Caco-2 (cell line): ENCODE data around the gene TMEM242. TPM values are rescaled to one million over a fixed set of nuclear protein-coding genes. Genes with fewer than 3 reads are reported as not detected.

Experiments
- BruUV-seq: library from RNA; stranded (reverse); fragments of 400-500 nt; replicated peaks from 2 replicates; lab custom pipeline; 2021; lab: Mats Ljungman, UMichigan
- CTCF ChIA-PET: fragments of 300-600 bp; sonication (Branson Sonifier 250); formaldehyde crosslinking; loops from one replicate; lab custom pipeline; 2022; ENCODE audit warnings: antibody characterized with exemption; lab: Charles Lee
- POLR2A ChIA-PET: fragments of 300-600 bp; sonication (Branson Sonifier 250); formaldehyde crosslinking; loops from one replicate; lab custom pipeline; 2022; ENCODE audit warnings: antibody characterized with exemption; lab: Charles Lee
- DNase-seq, 2 experiments: peaks; one replicate each; pipeline versions ENCODE4 v3.0.0 to v3.0.0-alpha.2; 2020 to 2022
- H3K27me3 ChIP-seq: replicated peaks from 2 replicates; pipeline ENCODE4 v1.6.0; 2011; ENCODE audit warnings: low read length; ENCODE audit not compliant: control insufficient read depth, insufficient read depth
- H3K36me3 ChIP-seq: 2 replicates; pipeline ENCODE4 v1.5.1; 2011; ENCODE audit warnings: low read length; ENCODE audit not compliant: control insufficient read depth, insufficient read depth
- H3K4me1 ChIP-seq: fragments of 250-450 bp; sonication (Bioruptor Pico); 2 replicates; pipeline ENCODE4 v1.5.1; 2020; ENCODE audit warnings: mild to moderate bottlenecking
- H3K4me3 ChIP-seq: 2 replicates; pipeline ENCODE4 v1.5.1; 2011; ENCODE audit warnings: low read depth, mild to moderate bottlenecking, control low read depth, low read length
- H3K9me3 ChIP-seq: fragments of 250-450 bp; sonication (Bioruptor Pico); 2 replicates; pipeline ENCODE4 v1.5.1; 2020; ENCODE audit warnings: mild to moderate bottlenecking, moderate library complexity
- H3K27ac Mint-ChIP-seq: one replicate; pipeline ENCODE4 v1.8.0; 2022; ENCODE audit warnings: mixed read lengths; ENCODE audit not compliant: unreplicated experiment
- H3K27me3 Mint-ChIP-seq: one replicate; pipeline ENCODE4 v1.8.0; 2022; ENCODE audit warnings: mixed read lengths; ENCODE audit not compliant: insufficient read depth, unreplicated experiment
- H3K36me3 Mint-ChIP-seq: one replicate; pipeline ENCODE4 v1.8.0; 2022; ENCODE audit warnings: mild to moderate bottlenecking, mixed read lengths; ENCODE audit not compliant: insufficient read depth, unreplicated experiment
- H3K4me1 Mint-ChIP-seq: one replicate; pipeline ENCODE4 v1.8.0; 2022; ENCODE audit warnings: low read depth, mixed read lengths; ENCODE audit not compliant: unreplicated experiment
- H3K4me3 Mint-ChIP-seq: one replicate; pipeline ENCODE4 v1.8.0; 2022; ENCODE audit warnings: mild to moderate bottlenecking, moderate library complexity, mixed read lengths; ENCODE audit not compliant: unreplicated experiment
- H3K9me3 Mint-ChIP-seq: one replicate; pipeline ENCODE4 v1.8.0; 2022; ENCODE audit warnings: mixed read lengths; ENCODE audit not compliant: unreplicated experiment
- intact Hi-C: fragments of 100-400 bp; cut with micrococcal nuclease; formaldehyde crosslinking; loops from one replicate; pipeline ENCODE4 v1.10.0; 2022; ENCODE audit not compliant: unreplicated experiment
- total RNA-seq: library from RNA; stranded (reverse); gene quantifications from 2 replicates; pipeline ENCODE4 v1.2.3, GENCODE V29; 2022
- TF ChIP-seq, protein P1 (sequence below), 2 experiments: fragments of 200-600 bp in 1 of 2; IDR thresholded peaks; 1 replicate in 1 of 2; 2 replicates in 1 of 2; pipeline versions ENCODE4 v1.5.1 to v1.8.0; 2011 to 2022; ENCODE audit warnings: antibody characterized with exemption in 1 of 2, control low read depth in 1 of 2, inconsistent platforms in 1 of 2, low read depth in 1 of 2, low read length in 1 of 2, mild to moderate bottlenecking in 1 of 2, moderate library complexity in 1 of 2; ENCODE audit not compliant: insufficient read depth in 1 of 2, severe bottlenecking in 1 of 2, unreplicated experiment in 1 of 2

TMEM242 gene
- total RNA-seq, 1 experiment from 2014 or later: 12.1 TPM

DNA sequence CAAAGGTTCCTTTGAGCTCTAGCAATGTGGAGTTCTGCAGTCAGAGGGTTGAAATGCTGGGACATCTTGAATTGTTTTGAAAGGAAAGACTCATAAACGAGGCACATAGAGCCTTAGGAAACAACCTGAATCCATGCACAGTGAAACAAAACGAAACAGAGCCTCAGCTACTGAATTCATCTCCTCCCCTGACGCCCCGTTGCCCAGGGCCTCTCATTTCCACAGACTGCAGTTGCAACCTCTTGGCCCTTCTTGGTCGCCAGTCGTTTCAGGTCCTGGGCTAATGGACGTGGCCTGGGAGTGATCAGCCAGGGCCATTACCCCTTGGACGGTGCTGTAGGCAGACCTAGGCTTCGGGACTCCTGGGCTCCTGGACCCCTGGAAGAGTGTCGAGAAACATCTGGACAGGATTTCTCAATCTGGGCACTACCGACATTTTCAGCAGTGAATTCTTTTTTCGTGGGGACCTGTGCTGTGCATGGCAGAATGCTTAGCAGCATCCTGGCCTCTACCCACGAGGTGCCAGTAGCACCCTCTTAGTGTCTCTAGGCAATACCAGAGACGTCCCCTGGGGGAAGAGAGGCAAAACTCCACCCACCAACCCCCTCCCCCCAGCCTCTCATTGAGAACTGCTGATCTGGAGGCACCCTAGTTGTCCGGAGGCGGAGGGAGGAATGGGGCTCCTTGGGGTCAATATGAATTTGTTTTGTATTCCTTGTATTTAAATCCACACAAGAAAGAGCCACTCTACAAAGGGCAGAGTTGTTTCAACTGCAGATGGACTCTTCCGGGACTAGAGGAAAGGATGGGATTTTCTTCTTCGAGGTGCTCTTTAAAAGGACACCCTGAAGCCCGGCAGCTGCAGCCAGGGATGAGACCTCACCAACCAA lies 50.2 kb downstream of the TMEM242 start:
- Histone ChIP-seq H3K36me3 (no peaks in the 10 kb centered on the region), H3K9me3 (no peaks in the 10 kb centered on the region), H3K4me1 (no peaks in the 10 kb centered on the region), H3K27me3 (no peaks in the 10 kb centered on the region), H3K4me3 (no peak overlapping the region)
- intact Hi-C loops: loop anchor here (5.0 kb wide), 1 partner anchor 241 kb away; no protein-coding TSS in a partner anchor
- Mint-ChIP-seq H3K4me1 (no peaks in the 10 kb centered on the region), H3K4me3 (peak overlapping the region; percentile 79), H3K27me3 (no peaks in the 10 kb centered on the region), H3K9me3 (peaks cover 15% of the 10 kb centered on the region), H3K36me3 (no peaks in the 10 kb centered on the region), H3K27ac (no peak overlapping the region)
- BruUV-seq: no TSS peak
- TF ChIP-seq, protein P1, sequence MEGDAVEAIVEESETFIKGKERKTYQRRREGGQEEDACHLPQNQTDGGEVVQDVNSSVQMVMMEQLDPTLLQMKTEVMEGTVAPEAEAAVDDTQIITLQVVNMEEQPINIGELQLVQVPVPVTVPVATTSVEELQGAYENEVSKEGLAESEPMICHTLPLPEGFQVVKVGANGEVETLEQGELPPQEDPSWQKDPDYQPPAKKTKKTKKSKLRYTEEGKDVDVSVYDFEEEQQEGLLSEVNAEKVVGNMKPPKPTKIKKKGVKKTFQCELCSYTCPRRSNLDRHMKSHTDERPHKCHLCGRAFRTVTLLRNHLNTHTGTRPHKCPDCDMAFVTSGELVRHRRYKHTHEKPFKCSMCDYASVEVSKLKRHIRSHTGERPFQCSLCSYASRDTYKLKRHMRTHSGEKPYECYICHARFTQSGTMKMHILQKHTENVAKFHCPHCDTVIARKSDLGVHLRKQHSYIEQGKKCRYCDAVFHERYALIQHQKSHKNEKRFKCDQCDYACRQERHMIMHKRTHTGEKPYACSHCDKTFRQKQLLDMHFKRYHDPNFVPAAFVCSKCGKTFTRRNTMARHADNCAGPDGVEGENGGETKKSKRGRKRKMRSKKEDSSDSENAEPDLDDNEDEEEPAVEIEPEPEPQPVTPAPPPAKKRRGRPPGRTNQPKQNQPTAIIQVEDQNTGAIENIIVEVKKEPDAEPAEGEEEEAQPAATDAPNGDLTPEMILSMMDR (IDR thresholded peaks at IDR 0.05; ENCODE audit: insufficient read depth in 1 of 2, low read depth in 1 of 2, low read length in 1 of 2, severe bottlenecking in 1 of 2, unreplicated experiment in 1 of 2): no peak
- DNase-seq: no peak
- ChIA-PET POLR2A (no interaction called here), CTCF (no interaction called here)

DNA sequence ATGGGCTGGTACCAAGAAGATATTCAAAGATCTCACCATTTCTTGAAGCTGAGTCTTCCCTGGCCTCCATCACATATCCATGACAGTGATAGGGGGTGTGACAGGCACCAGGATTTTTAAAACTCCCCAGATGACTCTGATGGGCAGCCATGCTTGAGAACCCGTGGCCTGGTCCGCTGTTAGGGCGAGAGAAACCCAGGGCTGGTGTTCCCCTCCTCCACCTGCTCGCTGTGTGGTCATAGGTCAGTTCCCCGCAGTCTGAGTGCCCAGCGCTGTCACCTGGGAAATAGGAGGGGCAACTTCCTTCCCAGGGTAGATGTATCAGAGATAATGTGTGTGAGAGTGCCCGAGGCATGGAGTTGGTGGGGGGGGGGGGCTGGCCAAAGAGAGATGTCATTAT lies 50.9 kb downstream of the TMEM242 start:
- H3K27me3 ChIP-seq: no peaks in the 10 kb centered on the region
- BruUV-seq: no TSS peak
- intact Hi-C loops: loop anchor here (5.0 kb wide), 1 partner anchor 240 kb away; no protein-coding TSS in a partner anchor
- Mint-ChIP-seq H3K4me3 (no peak overlapping the region), H3K4me1 (no peaks in the 10 kb centered on the region), H3K9me3 (peaks cover 15% of the 10 kb centered on the region), H3K27me3 (no peaks in the 10 kb centered on the region), H3K27ac (no peak overlapping the region), H3K36me3 (no peaks in the 10 kb centered on the region)
- DNase-seq: no peak
- H3K4me3 ChIP-seq: no peak overlapping the region
- POLR2A ChIA-PET: no interaction called here
- H3K36me3 ChIP-seq: no peaks in the 10 kb centered on the region
- TF ChIP-seq, protein P1 (IDR thresholded peaks at IDR 0.05; ENCODE audit: insufficient read depth in 1 of 2, low read depth in 1 of 2, low read length in 1 of 2, severe bottlenecking in 1 of 2, unreplicated experiment in 1 of 2): no peak
- no peaks in the 10 kb centered on the region for H3K4me1 ChIP-seq
- CTCF ChIA-PET: no interaction called here
- H3K9me3 ChIP-seq: no peaks in the 10 kb centered on the region

DNA sequence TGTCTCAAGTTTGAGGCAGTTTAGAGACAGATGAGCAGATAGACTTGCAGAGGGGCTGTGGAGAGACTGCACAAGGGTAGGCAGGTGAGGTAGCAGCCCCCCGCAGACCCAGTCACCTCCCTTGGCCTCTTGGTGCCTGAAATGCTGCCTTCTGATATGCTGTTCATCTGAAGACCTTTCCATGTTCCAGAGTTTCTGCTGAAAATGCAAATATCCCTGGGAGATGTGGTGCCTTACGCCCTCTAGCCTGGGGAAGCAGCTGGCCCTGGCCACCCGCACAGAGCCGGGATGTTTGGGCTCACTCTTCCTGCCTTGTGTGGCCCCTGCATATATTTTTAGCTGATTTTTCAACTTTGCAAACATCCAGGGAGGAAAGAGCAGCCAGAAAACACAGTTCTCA lies 51.4 kb downstream of the TMEM242 start:
- Histone ChIP-seq H3K36me3 (no peaks in the 10 kb centered on the region), H3K4me1 (no peaks in the 10 kb centered on the region), H3K4me3 (no peak overlapping the region), H3K27me3 (no peaks in the 10 kb centered on the region), H3K9me3 (no peaks in the 10 kb centered on the region)
- no TSS peak for BruUV-seq
- DNase-seq: no peak
- TF ChIP-seq, protein P1 (IDR thresholded peaks at IDR 0.05; ENCODE audit: insufficient read depth in 1 of 2, low read depth in 1 of 2, low read length in 1 of 2, severe bottlenecking in 1 of 2, unreplicated experiment in 1 of 2): no peak
- ChIA-PET POLR2A (no interaction called here), CTCF (no interaction called here)
- no peaks in the 10 kb centered on the region for H3K27me3 Mint-ChIP-seq
- H3K27ac Mint-ChIP-seq: no peak overlapping the region
- no peaks in the 10 kb centered on the region for H3K4me1 Mint-ChIP-seq
- H3K4me3 Mint-ChIP-seq: no peak overlapping the region
- no peaks in the 10 kb centered on the region for H3K36me3 Mint-ChIP-seq
- intact Hi-C loops: loop anchor here (5.0 kb wide), 1 partner anchor 240 kb away; no protein-coding TSS in a partner anchor
- H3K9me3 Mint-ChIP-seq: peaks cover 15% of the 10 kb centered on the region
